Calu3 (cell line): ENCODE measurements around the gene MFAP4. TPM values are rescaled to one million over a fixed set of nuclear protein-coding genes. Genes with fewer than 3 reads are reported as not detected.

ENCODE experiments used
- BruUV-seq: library from RNA; stranded (reverse); fragments of 400-500 nt; replicated peaks from 2 replicates; lab custom pipeline; 2021; lab: Mats Ljungman, UMichigan
- CTCF ChIA-PET: fragments of 300-600 bp; sonication (Branson Sonifier 250); formaldehyde crosslinking; loops from one replicate; lab custom pipeline; 2022; ENCODE audit warnings: antibody characterized with exemption; lab: Charles Lee
- DNase-seq: peaks from one replicate; pipeline ENCODE4 v3.0.0; 2022
- H3K27ac Mint-ChIP-seq: one replicate; pipeline ENCODE4 v1.8.0; 2022; ENCODE audit warnings: mixed read lengths; ENCODE audit not compliant: unreplicated experiment
- H3K27me3 Mint-ChIP-seq: one replicate; pipeline ENCODE4 v1.8.0; 2022; ENCODE audit warnings: mixed read lengths; ENCODE audit not compliant: unreplicated experiment
- H3K36me3 Mint-ChIP-seq: one replicate; pipeline ENCODE4 v1.8.0; 2022; ENCODE audit warnings: mild to moderate bottlenecking, moderate library complexity, mixed read lengths; ENCODE audit not compliant: insufficient read depth, unreplicated experiment
- H3K4me1 Mint-ChIP-seq: one replicate; pipeline ENCODE4 v1.8.0; 2022; ENCODE audit warnings: mild to moderate bottlenecking, low read depth, mixed read lengths; ENCODE audit not compliant: unreplicated experiment
- H3K4me3 Mint-ChIP-seq: one replicate; pipeline ENCODE4 v1.8.0; 2022; ENCODE audit warnings: mild to moderate bottlenecking, low read depth, moderate library complexity, mixed read lengths; ENCODE audit not compliant: unreplicated experiment
- H3K9me3 Mint-ChIP-seq: one replicate; pipeline ENCODE4 v1.8.0; 2022; ENCODE audit warnings: low read depth, mixed read lengths; ENCODE audit not compliant: unreplicated experiment
- CTCF ChIP-seq: fragments of 200-600 bp; IDR thresholded peaks from one replicate; pipeline ENCODE4 v1.8.0; 2022; ENCODE audit warnings: antibody characterized with exemption; ENCODE audit not compliant: unreplicated experiment
- intact Hi-C: fragments of 100-400 bp; cut with micrococcal nuclease; formaldehyde crosslinking; loops from one replicate; pipeline ENCODE4 v1.10.0; 2022; ENCODE audit not compliant: unreplicated experiment
- total RNA-seq: library from RNA; stranded (reverse); gene quantifications from 2 replicates; pipeline ENCODE4 v1.2.3, GENCODE V29; 2022

MFAP4 gene
- total RNA-seq, 1 experiment from 2014 or later = not detected

DNA sequence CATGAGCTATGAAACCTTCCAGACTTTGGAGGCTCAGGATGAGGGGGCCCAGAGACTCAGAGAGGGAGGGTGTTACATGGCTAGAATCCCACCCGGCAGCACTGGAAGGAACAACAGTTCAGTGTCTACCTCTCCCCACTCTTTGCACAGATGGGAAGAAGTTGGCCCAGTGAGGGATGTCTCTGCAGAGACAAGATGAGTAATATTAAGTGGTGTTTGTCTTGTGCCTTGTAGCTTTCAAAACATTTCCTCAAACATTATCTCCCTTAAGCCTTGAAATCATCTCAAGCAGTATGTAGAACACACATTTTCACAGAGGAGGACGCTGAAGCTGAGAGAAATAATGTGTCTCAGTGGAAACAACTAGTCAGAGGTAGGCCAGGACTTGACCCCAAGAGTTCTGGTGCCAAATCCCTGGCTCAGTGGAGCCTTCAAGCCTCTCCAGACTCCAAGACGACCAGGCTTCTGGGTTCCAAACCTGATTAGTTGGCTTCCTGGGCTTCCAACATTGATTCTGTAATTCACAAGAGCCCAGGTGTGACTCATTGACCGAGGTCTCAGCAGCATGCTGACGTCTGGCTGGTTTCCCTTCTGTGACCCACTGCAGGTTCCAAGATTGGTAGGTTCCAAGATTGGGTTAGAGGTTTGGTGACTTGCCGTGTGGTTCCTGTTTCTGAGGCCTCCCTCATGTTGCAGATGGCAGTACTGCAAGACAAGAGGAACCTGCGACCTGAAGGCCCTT, 31.4 kb upstream of the MFAP4 start:
- Mint-ChIP-seq H3K27ac (no peak overlapping the region), H3K36me3 (no peaks in the 10 kb centered on the region), H3K4me3 (no peak overlapping the region), H3K27me3 (no peaks in the 10 kb centered on the region), H3K4me1 (no peaks in the 10 kb centered on the region), H3K9me3 (no peaks in the 10 kb centered on the region)
- CTCF ChIA-PET = no interaction called here
- intact Hi-C loops = no loop called here
- no TSS peak for BruUV-seq
- no peak for TF ChIP-seq CTCF
- DNase-seq = peak; percentile 7

DNA sequence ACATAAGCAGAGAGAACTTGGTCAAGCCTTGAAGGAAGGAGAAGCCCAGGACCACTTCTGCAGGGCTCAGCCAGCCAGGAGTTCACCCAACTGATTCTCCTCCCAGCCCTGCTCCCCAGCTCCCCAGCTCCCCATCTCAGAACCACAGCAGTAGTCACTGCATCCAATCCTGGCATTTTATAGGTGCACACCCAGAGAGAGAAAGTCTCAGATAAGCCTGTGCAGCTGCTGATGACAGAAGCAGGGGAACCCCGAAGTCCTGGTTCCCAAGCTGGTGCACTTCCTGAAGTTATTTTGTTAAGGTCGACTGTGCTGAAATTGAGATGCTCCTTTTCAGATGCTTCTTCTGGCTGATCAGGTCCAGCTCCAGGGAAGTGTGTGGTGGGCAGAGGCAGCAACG, 30.6 kb upstream of the MFAP4 start:
- Mint-ChIP-seq H3K27ac (no peak overlapping the region), H3K4me1 (no peaks in the 10 kb centered on the region), H3K36me3 (no peaks in the 10 kb centered on the region), H3K27me3 (no peaks in the 10 kb centered on the region), H3K4me3 (no peak overlapping the region), H3K9me3 (no peaks in the 10 kb centered on the region)
- BruUV-seq = no TSS peak
- intact Hi-C loops = no loop called here
- DNase-seq = no peak
- no peak for TF ChIP-seq CTCF
- CTCF ChIA-PET = no interaction called here

- H3K4me1 Mint-ChIP-seq = no peaks in the 10 kb centered on the region
- intact Hi-C loops = no loop called here
- H3K27ac Mint-ChIP-seq = no peak overlapping the region
- peaks cover 6% of the 10 kb centered on the region for H3K27me3 Mint-ChIP-seq
- H3K4me3 Mint-ChIP-seq = no peak overlapping the region
- no peaks in the 10 kb centered on the region for H3K9me3 Mint-ChIP-seq
- DNase-seq = no peak
- TF ChIP-seq CTCF = no peak
- CTCF ChIA-PET = interaction anchor here (0.7 kb wide), 1 partner anchor 27 kb away, joined by 10 read pairs; no protein-coding TSS in a partner anchor
- H3K36me3 Mint-ChIP-seq = no peaks in the 10 kb centered on the region
- no TSS peak for BruUV-seq
These were observed 29.1 kb upstream of the MFAP4 start for GRCh38 chr17:19415806-19416775.

GRCh38 chr17:19415311-19415710, 28.3 kb upstream of the MFAP4 start:
- no peak for TF ChIP-seq CTCF
- H3K27ac Mint-ChIP-seq = no peak overlapping the region
- H3K36me3 Mint-ChIP-seq = no peaks in the 10 kb centered on the region
- no peak for DNase-seq
- intact Hi-C loops = no loop called here
- no peak overlapping the region for H3K4me3 Mint-ChIP-seq
- BruUV-seq = no TSS peak
- H3K9me3 Mint-ChIP-seq = no peaks in the 10 kb centered on the region
- CTCF ChIA-PET = interaction anchor here (0.7 kb wide), 1 partner anchor 26 kb away, joined by 10 read pairs; no protein-coding TSS in a partner anchor
- no peaks in the 10 kb centered on the region for H3K4me1 Mint-ChIP-seq
- peaks cover 14% of the 10 kb centered on the region for H3K27me3 Mint-ChIP-seq
